Measurements from ENCODE around the gene CARS1.

CARS1 gene

DNA sequence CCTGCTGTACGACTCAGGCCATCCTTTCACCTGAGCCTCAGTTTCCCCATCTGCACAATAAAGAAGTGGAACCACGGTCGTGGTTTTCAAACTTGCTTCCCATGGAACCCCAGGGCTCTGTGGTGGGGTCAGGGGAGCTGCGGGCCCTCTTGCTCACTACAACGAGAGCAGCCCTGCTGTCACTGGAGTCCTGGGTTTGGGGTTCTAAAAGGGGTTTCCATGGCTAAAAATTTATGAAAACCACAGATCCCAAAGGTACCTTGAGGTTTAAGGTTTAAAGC is 45.4 kb upstream of the CARS1 start:
- in situ Hi-C loops (cut with HindIII; ENCODE audit: low sequenced_read_pairs) = no loop called here
- TF ChIP-seq CTCF (IDR thresholded peaks at IDR 0.05; ENCODE audit: low read depth, low read length) = no peak
- no peak for DNase-seq (ENCODE audit: low read depth, low spot score)
- H3K4me3 ChIP-seq (ENCODE audit: low read depth, low read length) = no peak overlapping the region

- no peak for DNase-seq (ENCODE audit: low read depth, low spot score)
- in situ Hi-C loops (cut with HindIII; ENCODE audit: low sequenced_read_pairs) = no loop called here
- TF ChIP-seq CTCF (IDR thresholded peaks at IDR 0.05; ENCODE audit: low read depth, low read length) = no peak
- H3K4me3 ChIP-seq (ENCODE audit: low read depth, low read length) = no peak overlapping the region
These were observed 44.9 kb upstream of the CARS1 start for GRCh38 chr11:3101921-3102640.

- no peak overlapping the region for H3K4me3 ChIP-seq (ENCODE audit: low read depth, low read length)
- TF ChIP-seq CTCF (IDR thresholded peaks at IDR 0.05; ENCODE audit: low read depth, low read length) = no peak
- DNase-seq (ENCODE audit: low read depth, low spot score) = no peak
- in situ Hi-C loops (cut with HindIII; ENCODE audit: low sequenced_read_pairs) = no loop called here
These were observed 42.0 kb upstream of the CARS1 start for GRCh38 chr11:3099178-3099577.

GRCh38 chr11:3096909-3097530 is 39.8 kb upstream of the CARS1 start:
- no peak for TF ChIP-seq CTCF (IDR thresholded peaks at IDR 0.05; ENCODE audit: low read depth, low read length)
- in situ Hi-C loops (cut with HindIII; ENCODE audit: low sequenced_read_pairs) = no loop called here
- no peak overlapping the region for H3K4me3 ChIP-seq (ENCODE audit: low read depth, low read length)
- DNase-seq (ENCODE audit: low read depth, low spot score) = no peak

- in situ Hi-C loops (cut with HindIII; ENCODE audit: low sequenced_read_pairs) = no loop called here
- TF ChIP-seq CTCF (IDR thresholded peaks at IDR 0.05; ENCODE audit: low read depth, low read length) = no peak
- no peak overlapping the region for H3K4me3 ChIP-seq (ENCODE audit: low read depth, low read length)
- DNase-seq (ENCODE audit: low read depth, low spot score) = peak; percentile 80
These were observed 38.6 kb upstream of the CARS1 start for GRCh38 chr11:3095712-3096361.

DNA sequence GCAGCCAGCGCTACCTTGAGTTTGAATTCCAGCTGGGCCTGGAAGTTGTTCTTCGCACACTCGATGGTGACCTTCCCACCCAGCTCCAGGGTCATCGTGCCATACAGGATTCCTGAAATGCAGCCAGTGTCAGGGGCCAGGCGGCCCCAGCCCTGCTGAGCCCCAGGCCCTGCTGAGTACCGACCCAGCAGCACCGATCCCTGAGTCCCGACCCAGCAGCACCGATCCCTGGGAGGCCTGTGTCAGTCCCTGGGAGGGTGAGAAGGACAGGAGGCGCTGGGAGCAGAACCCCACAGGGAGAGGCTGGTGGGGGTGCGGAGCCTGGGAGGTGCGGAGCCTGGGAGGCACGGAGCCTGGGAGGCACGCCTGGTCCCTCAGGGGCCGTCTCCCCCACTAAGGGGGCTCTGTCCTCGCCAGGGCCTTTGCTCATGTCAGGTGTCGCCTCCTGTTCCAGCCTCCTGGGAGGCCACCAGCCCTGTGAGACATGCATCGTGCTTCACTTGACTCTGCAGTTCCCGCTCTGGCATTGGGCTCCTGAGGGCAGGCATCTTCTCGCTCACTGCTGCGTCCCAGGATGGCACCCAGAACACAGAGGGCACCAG is 37.1 kb upstream of the CARS1 start:
- H3K4me3 ChIP-seq (ENCODE audit: low read depth, low read length) = no peak overlapping the region
- DNase-seq (ENCODE audit: low read depth, low spot score) = no peak
- in situ Hi-C loops (cut with HindIII; ENCODE audit: low sequenced_read_pairs) = no loop called here
- no peak for TF ChIP-seq CTCF (IDR thresholded peaks at IDR 0.05; ENCODE audit: low read depth, low read length)
